Cortex of kidney (tissue), 1 donor: ENCODE data around the gene EGFL7.
"Not testable (repeated sequence)": the region's sequence is repeated elsewhere in the genome, so short reads cannot be mapped to it uniquely, and the experiment has no call there.

Source experiments
- DNase-seq: peaks from one replicate; lab custom pipeline; 2025; lab: John Stamatoyannopoulos, UW

Gene EGFL7

DNA sequence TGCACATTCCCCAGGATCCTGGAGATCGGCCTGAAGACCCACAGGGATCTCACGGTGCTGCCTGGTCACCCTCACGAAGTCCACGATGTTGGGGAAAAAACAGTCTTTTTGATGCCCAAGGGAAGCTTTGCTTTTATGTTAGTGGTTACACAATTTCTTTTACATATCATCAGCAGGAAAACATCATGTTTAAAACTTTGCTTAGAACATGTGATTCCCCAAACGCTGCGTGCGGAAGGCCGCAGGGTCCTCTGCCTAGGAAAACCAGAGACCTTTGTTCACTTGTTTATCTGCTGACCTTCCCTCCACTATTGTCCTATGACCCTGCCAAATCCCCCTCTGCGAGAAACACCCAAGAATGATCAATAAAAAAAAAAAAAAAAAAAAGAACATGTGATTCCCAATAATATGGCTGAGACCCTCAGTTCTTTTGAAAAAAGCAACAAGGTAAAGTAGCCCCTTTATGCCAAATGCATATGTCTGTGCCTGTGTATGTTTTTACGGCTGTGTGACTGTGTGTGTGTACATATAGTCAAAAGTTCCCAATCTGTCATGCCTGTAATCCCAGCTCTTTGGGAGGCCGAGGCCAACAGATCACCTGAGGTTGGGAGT lies 36.0 kb downstream of the EGFL7 start:
- DNase-seq, result no peak

DNA sequence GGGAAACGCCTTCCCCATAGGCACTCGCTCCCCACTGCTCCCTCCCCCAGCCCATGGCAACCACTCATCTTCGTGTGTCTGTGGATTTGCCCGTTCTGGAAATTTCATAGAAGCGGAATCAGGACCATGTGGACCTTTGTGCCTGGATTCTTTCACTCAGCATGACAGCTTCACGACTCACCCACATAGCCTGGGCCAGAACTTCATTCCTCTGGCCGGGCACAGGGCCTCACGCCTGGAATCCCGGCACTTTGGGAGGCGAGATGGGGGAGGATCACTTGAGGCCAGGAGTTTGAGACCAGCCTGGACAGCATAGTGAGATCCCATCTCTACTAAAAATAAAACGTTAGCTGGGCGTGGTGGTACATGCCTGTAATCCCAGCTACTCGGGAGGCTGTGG lies 37.6 kb downstream of the EGFL7 start:
- no peak for DNase-seq

DNA sequence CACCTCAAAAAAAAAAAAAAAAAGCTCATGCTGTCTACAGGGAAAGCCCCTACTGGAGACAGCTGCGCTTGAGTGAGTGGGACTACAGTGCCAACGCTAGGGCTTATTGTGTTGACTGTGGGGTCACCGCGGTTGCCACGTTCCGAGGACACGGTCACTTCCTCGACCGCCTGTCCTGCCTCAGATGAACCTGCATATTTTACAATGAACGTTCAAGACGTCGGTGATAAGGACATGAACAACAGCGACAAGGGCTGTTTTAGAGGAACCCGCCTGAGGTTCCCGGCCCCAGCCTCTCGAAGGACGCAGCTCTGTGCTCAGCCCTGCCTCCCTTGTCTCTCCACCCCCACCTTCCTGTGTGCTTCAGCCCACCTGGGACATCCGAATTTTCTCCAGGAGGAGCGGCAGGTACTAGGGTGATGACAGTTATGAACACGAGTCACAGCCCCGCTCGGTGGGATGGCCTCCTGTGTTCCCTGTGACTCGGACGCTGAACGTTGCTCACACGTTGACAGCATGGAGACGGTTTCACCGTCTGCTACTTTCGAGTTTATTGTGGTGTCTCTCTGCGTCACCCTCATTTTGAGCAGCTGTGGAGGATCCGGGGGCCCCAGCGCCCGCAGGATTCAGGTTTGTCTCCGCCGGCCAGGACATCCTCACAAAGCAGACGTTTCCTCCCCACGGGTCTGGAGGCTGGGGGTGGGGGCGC lies 38.4 kb downstream of the EGFL7 start:
- DNase-seq, result no peak

DNA sequence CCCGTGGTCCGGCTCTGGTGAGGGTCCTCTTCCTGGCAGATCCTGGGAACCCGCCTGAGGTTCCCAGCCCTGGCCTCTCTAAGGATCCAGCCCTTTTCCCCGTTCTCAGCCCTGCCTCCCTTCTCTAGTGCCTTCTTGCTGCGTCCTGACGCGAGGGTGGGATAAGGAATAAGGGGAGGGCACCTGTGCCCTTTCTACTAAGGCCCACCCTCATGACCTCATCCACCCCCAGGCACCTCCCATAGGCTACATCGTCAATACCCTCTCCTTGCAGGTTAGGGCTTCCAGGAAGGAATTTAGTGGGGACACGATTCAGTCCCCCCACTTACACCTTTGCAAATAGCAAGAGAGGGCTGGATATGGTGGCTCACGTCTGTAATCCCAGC lies 38.9 kb downstream of the EGFL7 start:
- no peak for DNase-seq

DNA sequence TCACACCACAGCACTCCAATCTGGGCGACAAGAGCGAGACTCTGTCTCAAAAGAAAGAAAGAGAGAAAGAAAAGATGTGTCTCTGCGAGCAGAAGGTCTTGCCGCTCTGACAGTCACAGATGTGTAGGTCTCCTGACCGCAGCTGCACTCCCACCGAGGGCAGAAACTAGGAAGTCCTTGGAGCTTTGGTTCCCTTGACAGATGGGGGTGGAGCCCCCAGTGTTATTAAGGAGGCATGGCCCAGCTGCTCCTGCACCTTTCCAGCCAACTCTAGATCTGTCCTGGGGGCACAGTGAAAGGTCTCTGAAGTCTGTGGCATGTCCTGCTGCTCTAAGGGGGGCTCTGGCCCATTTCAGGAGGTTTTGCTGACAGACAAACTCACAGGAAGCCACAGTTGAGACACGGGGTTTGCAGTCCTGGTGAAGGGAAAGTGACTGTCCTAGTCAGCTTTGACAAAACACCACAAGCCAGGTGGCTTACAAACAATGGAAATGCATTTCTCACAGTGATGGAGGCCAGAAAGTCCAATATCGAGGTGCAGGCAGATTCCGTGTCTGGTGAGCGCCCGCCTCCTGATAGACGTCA lies 40.7 kb downstream of the EGFL7 start:
- no peak for DNase-seq

DNA sequence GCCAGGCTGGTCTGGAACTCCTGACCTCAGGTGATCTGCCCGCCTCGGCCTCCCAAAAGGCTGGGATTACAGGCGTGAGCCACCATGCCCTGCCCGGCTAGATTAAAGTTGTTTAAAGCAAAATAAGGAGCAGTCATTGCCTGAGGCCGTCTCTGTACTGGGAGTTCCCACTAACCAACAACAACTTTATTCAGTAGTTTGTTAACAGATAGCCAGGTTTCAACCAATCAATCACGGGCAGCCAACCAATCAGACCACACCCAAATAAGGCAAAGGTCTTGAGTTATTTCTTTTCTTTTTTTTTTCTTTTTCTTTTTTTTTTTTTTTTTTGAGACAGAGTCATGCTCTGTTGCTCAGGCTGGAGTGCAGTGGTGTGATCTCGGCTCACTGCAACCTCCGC lies 42.0 kb downstream of the EGFL7 start:
- DNase-seq, result not testable (repeated sequence)

DNA sequence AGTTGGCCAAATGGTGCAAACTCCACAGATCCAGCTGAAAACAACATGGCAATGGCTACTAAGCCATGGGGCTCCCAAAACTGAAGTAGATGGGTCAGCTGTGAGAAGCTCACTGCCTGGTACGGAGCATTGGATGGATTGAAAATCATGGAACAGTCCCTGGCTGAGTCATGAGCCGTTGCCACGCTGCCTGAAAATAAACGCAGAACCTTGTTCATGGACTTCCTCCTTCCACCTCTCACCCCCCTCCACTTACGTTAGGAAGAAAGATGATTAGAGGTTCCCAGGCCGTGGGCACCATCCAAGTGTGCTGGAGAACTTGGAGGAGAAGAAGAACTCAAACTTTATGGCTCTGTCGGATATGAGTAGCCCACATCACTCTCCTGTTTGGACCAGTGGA lies 42.8 kb downstream of the EGFL7 start:
- DNase-seq, result no peak

DNA sequence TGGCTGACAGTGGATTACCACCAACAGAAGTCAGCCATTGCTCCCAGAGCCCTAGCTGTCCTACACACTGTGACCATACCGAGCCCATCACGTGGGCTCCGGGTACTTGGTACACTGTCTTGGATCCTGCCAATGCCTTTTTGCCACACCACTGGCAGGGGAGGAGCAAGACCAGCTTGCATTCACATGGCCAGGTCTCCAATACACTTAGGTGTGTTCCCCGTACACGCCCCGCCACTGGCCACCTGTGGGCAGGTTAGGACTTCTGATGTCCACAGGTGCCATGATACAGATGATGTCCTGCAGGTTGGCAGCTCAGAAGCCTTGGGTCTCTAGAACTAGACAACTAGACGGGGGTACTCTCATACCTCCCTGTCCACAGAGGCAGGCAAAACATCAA lies 44.3 kb downstream of the EGFL7 start:
- no peak for DNase-seq

DNA sequence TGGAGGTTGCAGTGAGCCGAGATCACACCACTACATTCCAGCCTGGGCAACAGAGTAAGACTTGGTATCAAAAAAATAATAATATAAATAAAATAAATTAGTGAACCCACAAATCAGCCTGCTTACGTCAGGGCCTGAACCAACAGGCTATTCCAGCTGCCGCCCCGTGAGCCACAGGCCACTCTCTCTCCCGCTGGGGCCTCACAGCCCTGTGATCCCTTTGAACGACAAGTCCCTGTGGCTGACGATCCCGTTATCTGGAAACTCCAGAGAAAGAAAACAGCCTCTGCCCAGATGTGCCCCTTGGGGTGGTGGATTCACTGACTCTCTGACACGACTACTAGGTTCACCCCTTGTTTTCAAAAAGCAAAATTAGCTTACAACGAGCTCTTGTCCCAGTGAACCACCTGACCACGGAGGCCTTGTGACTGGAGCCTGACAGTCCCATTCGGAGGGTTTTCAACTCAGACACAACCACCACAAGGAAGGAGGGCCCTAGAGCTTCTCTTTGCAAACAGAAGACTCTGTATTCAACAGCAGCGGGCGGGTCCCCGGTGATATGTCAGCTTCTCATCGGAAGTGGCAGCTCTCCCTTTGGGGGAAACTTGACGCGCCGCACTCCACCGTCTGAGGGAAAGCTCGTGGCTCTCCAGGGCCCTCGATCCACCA lies 45.3 kb downstream of the EGFL7 start:
- DNase-seq, result no peak

DNA sequence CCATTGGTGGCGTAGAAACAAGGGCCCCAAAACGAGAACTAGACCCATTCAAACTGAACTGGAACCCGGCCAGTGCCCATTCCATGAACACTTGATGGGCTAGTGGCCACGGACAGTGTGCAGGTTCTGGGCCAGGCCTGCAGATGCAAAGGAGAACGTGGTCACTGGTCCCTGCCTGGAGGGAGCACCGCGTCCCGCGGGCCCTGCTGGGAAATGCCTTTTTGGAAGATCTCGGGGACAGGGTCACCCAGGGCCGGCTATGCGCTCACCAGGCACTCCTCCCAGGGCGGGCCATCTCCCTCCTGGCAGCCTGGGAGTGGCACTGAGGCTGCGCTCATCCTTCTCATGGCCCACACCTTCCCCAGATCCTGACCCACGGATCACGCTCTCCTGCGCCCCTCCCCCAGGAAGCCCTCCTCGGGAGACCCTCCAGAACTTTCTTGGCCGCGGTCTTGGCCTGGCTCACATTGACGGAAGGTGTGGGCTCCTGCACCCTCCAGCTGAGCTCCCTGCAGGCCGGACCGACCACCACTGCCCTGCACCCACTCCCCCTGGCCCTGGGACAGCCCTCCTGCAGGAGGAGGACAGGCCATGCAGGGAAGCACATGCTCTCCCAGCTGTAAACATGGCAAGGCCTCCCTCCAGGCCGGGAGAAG lies 46.9 kb downstream of the EGFL7 start:
- no peak for DNase-seq

DNA sequence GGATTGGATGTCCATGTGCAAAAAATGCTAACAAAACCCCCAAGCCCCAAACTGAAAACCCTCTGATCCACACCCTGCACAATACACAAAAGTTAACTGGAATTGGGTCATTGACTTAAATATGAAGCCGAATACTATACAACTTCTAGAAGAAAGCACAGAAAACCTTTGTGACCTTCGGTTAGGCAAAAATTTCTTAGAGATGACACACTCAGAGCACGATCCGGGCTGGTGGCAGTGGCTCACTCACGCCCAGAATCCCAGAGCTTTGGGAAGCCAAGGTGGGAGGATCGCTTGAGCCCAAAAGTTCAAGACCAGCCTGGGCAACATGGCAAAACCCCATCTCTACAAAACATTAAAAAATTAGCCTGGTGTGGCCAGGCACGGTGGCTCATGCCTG lies 47.8 kb downstream of the EGFL7 start:
- DNase-seq, result no peak

DNA sequence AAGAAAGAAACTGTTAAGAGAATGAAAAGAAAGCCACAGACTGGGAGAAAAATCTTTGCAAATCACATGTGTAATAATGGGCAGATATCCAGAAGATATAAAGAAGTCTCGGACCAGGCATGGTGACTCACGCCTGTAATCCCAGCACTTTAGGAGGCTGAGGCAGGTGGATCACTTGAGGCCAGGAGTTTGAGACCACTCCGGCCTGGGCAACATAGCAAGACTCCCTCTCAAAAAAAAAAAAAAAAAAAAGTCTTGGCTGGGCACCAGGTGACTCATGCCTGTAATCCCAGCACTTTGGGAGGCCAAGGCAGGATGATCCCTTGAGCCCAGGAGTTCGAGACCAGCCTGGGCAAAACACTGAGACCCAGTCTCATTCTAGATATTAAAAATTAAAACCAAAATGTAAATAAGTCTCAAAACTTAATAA lies 48.5 kb downstream of the EGFL7 start:
- DNase-seq, result not testable (repeated sequence)

DNA sequence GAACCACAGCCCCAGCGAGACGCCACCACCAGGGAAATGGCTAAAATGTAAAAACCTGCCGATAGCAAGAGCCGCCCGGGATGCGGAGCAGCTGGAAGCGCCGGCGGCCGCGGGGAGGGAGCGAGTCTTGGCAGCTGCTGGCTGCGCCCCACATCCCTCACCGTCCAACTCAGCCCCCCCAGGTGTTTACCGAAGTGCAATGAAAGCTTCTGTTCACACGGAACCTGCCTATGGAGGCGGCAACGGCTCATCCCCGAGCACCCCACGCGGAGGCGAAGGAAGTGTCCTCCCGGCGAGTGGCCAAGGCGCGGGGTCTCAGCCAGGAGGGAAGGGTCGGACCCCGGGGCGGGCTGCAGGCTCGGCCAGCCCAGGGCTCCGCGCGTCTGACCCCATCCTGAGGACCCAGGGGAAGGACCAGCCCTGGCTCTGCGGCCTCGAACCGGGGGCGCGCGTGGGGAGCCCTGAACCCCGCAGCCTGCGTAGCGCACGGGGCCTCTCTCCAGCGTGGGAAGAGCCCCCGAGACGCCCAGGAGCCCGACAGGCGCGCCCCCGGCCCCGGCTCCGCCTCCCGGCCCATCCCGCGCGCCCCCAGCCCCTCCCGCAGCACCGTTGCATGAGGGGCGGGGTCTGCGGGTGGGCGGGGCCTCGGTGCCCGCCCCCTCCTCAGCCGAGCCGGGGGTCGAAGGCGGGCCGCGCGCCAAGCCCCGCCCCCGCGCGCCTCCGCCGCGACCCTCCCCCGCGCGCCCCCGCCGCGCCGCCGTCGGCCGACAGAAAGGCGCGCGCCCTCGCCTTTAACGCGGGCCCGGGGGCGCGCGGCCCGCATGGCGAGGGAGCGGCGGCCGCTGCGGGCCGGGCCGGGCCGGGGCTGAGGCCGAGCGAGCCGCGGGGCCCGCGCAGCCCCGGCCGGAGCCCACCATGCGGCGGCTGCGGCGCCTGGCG lies 49.3 kb downstream of the EGFL7 start, which contains the start of gene DIPK1B:
DIPK1B (plus strand) TSS at position 822 of the 939 bp plus-strand sequence; CDS start at position 916, 94 bp downstream.
- no peak for DNase-seq

DNA sequence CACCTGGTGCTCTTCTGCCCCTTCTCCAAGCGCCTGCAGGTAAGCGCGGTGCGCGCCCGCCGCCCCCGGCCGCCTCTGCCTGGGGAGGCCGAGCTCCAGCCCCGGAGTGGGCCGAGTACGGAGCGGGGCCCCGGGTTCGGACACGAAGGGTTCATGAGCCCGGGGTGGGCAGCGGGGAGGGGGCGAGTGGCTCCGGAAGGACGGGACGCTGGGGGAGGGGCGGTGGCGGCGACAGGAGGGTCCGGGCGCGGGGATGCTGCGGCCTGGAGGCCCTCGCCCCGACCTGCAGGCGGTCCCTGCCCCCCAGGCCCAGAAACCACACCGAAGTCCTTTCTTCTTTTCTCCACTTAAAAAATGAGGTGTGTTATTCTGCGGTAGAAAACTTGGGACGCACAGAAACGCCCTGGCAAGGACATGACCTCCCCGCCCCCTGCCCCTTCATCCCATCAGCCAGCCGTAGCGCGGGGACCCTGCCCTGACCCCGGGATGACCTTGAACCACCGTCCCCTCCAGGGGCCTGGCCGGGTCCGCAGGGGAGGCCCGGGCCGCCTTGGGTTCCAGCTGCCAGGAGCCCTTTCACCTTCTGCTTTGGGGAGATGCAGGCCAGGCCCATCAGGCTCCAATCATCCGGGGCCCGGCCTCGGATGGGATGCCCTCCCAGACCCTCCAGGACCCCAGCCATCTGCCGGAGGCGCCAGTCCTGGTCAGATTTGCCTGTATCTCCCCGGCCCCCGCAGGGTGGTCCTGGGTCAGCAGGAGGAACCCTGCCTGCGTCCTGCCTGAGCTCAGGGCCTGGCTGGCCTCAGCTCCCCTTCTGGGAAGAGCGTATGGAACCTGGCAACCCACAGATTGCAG lies 50.2 kb downstream of the EGFL7 start:
- DNase-seq, result no peak

DNA sequence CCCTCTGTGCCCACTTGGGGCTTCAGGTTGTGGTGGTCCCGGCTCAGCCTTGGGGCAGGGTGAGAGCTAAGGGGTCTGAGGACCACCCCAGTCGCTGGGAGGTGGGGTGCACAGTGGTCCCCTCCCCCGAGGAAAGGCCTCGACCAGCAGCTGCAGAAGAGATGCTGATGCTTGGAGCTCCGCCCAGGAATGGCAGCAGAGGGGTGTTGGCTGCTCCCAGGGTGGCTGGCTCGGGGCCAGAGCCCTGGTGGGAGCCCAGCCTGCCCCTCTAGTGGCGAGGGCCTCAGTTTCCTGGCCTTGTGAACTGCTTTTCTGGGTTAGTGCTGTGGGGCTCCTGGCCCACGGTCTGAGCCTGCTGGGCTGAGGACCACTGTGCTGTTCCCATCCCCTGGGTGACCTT lies 50.8 kb downstream of the EGFL7 start:
- DNase-seq, result no peak

DNA sequence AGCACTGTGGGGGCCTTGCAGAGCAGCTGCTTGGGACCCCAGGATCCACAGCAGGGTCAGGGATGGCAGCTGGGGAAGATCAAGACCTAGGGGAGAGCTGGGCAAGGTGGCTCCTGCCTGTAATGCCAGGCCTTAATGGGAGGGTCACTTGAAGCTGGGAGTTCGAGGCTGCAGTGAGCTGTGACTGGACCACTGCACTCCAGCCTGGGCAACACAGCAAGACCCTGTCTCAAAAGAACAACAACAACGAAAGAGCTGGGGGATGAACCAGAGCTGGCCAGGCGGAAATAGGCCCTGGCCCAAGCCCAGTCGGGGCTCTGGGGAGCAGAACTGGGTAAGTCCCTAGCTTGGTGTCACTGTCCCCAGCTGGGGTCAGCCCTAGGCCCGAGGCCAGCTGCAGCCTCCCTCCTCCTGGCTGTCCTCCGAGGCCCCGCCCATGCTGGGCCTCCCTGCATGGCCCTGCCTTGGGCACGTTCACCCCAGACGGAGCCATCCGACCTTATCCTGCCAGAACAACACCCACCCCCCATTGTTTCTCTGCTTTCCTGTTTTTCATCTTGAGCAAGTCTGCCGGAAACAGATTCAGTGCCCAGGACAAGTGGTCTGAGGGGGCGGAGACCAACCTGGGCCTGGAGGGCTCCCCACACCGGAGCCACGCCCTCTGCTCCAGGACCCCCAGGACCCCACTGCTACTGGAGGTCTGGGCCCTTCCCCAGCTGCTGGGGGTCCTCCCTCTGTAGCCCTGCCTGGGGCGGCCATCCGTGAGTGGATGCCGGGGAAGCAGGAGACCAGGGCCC lies 51.6 kb downstream of the EGFL7 start:
- no peak for DNase-seq

DNA sequence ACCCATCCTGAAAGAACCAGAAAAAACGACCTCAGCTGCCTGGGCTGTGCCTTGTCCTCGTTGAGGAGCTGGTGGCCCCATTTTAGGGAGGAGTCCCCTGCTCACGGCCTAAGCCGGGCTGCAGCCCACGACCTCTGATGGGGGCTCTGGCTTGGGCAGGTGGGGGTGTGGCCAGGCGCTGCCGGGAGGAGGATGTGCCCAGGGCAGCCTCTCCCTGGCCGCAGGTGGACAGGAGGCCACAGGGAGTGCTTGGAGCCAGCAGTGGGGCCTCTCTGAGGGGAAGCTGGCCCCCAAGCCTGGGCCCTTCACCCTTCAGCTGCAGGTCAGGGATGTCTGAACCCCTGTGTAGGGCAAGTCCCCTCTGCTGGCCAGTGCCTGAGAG lies 52.2 kb downstream of the EGFL7 start:
- DNase-seq, result no peak

DNA sequence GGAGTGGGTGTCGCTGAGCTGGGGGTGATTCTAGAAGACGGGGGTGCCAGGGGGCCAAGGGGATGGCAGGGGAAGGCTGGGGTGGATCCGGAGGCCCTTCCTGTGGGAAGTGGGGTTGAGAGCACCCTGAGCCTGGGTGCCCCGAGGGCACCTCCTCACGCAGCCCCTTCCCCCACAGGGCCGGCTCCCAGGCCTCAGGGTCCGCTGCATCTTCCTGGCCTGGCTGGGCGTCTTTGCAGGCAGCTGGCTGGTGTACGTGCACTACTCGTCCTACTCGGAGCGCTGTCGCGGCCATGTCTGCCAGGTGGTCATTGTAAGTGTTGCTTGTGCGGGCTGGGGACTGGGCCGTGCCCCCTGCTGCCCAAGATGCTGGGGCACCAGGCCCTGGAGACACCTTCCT lies 54.7 kb downstream of the EGFL7 start:
- no peak for DNase-seq

DNA sequence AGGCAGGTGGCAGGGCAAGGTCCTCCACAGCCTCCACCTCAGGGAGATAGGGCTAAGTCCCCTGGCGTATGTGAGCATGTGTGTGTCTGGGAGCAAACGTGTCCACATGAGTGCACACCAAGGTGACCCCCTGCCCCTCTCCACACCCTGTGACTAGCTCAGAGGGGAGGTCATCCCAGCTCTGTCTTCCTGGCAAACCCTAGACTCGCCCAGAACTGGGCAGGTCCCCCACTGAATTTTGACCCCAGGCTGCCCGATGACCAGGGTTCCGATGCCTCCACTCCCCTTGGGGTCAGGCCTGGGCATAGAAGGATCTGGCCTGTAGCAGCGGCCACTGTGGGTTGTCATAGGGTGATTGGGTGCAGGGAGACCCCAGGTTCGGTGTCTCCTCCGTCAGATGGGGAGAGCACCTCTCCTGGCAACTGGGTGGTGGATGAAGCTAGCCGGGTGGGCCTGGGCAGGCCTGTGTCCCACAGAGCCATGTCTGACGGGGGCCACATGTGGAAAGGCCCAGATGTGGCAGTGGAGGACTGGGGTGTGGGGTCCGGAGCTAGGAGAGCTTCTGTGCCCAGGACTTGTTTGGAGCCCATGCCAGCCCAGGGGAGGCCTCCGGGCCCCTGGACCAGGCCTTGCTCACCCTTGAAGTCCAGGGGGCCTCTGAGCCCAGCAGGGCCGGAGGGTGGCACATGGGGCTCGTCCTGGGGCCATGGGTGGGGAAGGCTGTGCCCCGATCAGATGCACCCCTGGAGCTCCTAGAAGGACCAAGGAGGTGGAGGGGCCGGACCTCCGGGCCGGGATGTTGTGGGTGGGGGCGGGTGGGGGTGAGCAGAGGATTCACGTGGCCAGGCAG lies 55.9 kb downstream of the EGFL7 start:
- no peak for DNase-seq
